Astrocyte of the spinal cord (primary cell): ENCODE data around the gene EPS8L2.

Experiments
- DNase-seq: peaks from one replicate; pipeline ENCODE4 v3.0.0; 2011; ENCODE audit warnings: low read depth, low spot score
- H3K4me3 ChIP-seq: 2 replicates; pipeline ENCODE4 v1.5.1; 2011; ENCODE audit warnings: low read depth, mild to moderate bottlenecking, low read length, moderate library complexity
- CTCF ChIP-seq: IDR thresholded peaks from 2 replicates; pipeline ENCODE4 v1.5.1; 2012; ENCODE audit warnings: low read depth, mild to moderate bottlenecking, low read length, inconsistent platforms
- in situ Hi-C: cut with HindIII; loops from 2 replicates; pipeline ENCODE4 v1.10.0; 2017; ENCODE audit warnings: low sequenced_read_pairs

EPS8L2 gene

GRCh38 chr11:766106-766935, 60.3 kb downstream of the EPS8L2 start:
- no peak overlapping the region for H3K4me3 ChIP-seq
- DNase-seq = no peak
- TF ChIP-seq CTCF = no peak
- in situ Hi-C loops = no loop called here

- no peak for TF ChIP-seq CTCF
- no peak overlapping the region for H3K4me3 ChIP-seq
- no peak for DNase-seq
- in situ Hi-C loops = no loop called here
Measured at GRCh38 chr11:766936-767210, 60.8 kb downstream of the EPS8L2 start.

- no peak for DNase-seq
- in situ Hi-C loops = no loop called here
- TF ChIP-seq CTCF = no peak
- no peak overlapping the region for H3K4me3 ChIP-seq
Measured at GRCh38 chr11:767238-767637, 61.2 kb downstream of the EPS8L2 start.

- no peak for DNase-seq
- TF ChIP-seq CTCF = no peak
- H3K4me3 ChIP-seq = no peak overlapping the region
- in situ Hi-C loops = no loop called here
Measured at GRCh38 chr11:769887-770641, 64.0 kb downstream of the EPS8L2 start.

GRCh38 chr11:770642-771616, 64.9 kb downstream of the EPS8L2 start:
- in situ Hi-C loops = no loop called here
- TF ChIP-seq CTCF = no peak
- H3K4me3 ChIP-seq = no peak overlapping the region
- DNase-seq = no peak

GRCh38 chr11:771617-772204, 65.7 kb downstream of the EPS8L2 start:
- no peak overlapping the region for H3K4me3 ChIP-seq
- TF ChIP-seq CTCF = no peak
- in situ Hi-C loops = no loop called here
- no peak for DNase-seq
